HG03039 (cell line): ENCODE results near the gene TMEM201.

ENCODE experiments used
- ATAC-seq: cut with Tn5 transposase; IDR thresholded peaks from one replicate; pipeline ENCODE4 v1.9.1; 2021; ENCODE audit warnings: mild to moderate bottlenecking, moderate library complexity; ENCODE audit not compliant: unreplicated experiment

The TMEM201 gene

GRCh38 chr1:9577423-9577822 lies 11.3 kb upstream of the TMEM201 start:
- no peak for ATAC-seq

DNA sequence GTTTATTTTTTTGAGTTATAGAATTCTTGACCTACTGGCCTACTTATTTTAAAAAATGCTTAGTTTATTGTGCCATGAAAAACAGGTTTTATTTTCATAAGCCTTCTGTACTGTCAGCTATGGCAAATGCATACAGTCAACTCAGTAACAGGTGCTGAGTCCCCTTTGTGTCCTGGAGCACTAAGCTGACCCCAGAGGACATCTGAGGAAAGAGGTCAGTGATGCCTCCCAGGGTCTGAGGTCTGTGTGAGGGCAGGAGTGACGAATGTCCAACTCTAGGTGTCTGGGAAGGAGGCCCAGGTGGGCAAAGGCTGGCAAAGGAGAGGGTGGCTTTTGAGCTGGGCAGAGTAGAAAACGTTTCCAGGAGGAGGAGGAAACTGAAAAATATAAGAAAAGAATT lies 7.8 kb upstream of the TMEM201 start:
- ATAC-seq, result no peak

GRCh38 chr1:9586147-9586766 lies 2.5 kb upstream of the TMEM201 start:
- no peak for ATAC-seq

GRCh38 chr1:9589144-9589718 lies 520 bp downstream of the TMEM201 start:
- peak; percentile 11 for ATAC-seq

DNA sequence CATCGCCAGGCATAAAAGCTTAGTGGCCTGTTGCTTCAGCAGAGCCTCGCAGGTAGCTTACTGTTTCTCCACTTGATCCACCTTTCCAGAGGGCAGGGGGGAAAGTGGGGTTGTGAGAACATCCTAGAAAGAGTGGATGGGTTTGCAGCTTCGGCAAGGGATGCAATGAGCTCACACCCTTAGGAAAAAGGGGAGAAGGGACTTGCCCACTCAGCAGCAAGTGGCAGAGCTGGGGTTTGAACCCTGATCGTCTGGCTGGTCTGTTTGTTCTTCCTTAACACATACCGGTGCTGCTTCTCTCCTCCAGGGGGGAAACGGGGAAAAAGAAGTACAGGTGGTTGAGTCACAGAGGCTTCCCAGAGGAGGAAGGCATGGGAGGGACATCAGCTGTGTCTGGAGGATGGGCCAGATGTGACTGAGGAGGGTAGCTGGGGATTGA lies 1.0 kb downstream of the TMEM201 start:
- no peak for ATAC-seq

GRCh38 chr1:9590201-9590600 lies 1.5 kb downstream of the TMEM201 start:
- no peak for ATAC-seq

DNA sequence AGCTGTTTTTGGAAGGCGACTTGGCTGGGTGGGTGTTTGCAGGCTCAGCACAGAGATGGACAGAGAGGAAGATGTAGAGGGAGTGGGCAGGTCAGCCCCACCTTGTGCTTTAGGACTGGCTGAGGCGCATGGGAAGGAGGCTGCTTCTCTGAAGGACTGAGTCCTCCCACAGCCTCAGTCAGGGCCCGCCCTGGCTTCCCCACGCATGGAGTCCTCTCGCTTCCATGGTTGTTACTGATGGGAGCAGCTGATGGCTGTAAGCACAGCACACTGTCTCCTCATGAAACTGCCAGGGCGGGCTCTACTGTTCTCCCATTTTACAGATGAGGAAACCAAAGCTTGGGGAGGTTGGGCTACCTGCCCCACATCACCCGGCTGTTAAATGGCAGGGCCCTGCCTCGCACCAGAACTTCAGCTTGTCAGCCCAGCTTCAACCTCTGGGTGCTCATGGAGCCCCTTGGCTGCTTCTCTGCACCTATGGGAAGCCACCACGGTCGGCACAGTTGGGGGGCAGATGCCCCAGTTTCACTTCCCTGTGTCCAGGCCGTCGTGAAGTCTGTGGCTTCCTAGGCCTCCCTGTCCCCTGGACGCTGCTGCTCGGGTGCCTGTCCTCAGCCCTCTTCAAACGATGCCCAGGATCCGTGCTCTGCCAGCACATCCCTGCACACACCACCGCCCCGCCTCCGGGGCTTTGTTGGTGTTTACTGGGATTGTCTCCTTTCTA lies 2.4 kb downstream of the TMEM201 start:
- ATAC-seq, result no peak

DNA sequence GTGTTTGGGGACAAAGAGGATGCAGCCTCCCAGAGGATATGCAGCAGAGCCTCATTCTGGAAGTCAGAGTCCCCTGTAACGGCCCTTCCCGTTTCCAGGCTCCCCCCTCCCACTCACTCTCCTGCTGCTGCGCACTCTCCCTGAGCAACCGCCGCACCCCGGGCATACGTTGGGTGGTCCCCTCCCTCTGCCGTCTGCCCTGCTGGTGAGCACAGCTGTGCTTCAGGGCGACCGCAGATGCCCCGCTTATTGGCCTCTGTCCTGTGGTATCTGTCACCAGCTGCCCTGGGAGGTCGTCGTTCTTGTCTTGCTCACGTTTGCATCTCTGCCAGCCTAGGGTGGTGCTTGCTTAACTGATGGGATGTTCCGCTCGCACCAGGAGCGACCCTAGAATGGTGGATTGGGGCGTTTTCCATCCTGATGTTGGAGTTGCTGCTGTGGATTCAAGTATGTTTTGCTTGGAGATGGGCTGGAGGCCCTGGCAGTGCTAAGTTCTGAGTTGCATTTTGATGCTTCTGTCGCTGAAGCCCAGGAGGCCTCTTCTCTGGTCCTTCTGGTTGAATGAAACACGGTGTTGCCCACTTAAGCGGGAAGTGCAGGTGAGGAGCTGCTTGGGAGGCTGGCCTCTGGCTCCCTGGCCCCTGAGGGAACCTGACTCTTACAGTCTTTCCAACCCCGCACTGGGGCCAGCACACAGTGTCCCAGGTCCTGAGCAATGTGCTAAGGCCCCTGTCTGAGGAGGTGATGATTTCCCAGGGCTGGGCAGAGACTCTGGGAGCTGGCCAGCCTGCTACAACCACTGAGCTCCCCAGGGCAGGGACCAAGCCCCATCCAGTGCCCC lies 3.2 kb downstream of the TMEM201 start:
- no peak for ATAC-seq

DNA sequence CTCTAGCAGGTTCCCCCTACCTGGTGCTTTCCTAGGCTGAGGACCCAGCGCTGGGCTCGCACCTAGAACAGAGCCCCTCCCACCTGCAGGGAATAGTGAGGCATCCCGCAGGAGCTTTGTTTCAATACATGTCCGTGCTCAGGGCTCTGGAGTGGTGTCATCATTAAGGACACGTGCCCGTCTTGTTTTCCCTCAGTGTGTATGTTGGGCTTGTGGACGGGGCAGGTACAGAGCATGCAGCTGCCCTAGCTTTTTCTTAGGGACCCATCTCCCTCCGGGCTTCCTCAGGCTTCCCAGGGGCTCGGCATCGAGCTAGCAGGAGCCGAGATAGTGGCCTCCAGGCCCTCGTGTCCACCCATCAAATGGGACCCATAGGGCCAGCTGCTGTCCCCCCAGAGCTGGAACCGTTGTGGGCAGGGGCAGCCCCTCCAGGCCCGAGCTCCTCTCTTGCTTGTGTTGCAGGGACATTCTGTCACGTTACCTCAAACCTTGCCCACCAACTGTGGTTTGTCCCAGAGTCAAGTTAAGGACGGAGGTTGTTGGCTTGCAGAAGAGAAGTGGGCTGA lies 3.9 kb downstream of the TMEM201 start:
- no peak for ATAC-seq

DNA sequence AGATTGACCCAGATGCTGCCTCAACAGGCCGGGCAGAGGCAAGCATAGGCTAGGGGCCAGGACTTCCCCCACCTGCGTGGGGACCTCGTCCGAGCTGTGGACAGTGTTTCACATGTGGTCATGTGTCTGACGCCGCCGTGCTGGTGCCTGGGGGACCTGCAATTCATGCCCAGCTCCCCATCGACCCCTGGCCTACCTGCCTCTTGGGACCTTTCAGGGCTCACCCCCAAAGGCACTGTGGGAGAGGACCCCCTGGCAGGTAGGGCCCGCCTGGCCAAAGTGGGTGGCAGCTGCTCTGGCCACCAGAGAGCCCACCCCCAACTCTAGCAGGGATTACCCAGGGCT lies 4.4 kb downstream of the TMEM201 start:
- no peak for ATAC-seq

DNA sequence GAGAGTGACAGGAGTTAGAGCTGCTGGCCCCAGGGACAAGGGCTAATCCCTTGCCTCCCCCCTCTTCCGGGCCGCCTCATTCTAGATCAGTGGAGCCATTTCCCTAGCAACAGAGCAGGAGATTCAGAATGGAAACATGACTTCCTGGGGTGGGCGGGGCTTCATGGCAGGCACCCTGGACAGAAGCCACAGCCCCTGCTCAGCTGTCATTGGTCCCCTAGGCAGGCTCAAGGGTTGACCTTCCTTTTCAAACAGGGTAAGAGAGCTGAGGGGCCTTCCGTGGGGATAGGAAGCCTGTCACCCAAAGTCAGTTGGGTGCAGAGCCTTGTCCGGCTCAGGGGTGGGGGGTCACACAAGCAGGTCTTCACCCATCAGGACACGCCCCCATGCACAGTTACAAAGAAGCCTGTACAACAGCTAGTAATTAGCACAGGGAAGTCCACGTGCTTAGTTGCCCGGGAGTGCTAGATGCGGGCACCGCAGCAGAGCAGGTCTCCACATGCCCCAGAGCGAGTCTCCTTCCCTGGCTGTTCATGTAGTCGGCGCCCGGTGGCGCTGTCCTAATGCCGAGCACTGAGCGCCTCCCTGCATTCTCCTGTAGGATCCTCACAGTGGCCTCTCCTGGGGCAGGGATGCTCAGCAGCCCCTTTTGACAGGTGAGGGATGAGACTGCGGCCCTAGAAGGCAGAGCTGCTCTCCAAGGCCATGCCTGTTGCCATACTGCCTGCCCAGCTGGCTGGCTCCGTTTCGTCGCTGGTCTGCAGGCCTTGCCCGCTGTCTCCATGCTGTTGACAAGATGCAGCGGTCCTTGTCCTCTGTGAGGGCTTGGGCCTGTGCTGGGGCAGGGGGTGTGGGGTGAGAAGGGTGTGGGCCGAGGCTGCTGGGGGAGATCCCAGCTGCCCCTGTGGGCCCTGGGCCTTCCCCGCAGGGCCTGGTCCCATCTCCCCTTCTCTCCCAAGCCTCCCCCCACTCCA lies 5.1 kb downstream of the TMEM201 start:
- no peak for ATAC-seq

- no peak for ATAC-seq
These were observed 5.9 kb downstream of the TMEM201 start for GRCh38 chr1:9594471-9595155.

DNA sequence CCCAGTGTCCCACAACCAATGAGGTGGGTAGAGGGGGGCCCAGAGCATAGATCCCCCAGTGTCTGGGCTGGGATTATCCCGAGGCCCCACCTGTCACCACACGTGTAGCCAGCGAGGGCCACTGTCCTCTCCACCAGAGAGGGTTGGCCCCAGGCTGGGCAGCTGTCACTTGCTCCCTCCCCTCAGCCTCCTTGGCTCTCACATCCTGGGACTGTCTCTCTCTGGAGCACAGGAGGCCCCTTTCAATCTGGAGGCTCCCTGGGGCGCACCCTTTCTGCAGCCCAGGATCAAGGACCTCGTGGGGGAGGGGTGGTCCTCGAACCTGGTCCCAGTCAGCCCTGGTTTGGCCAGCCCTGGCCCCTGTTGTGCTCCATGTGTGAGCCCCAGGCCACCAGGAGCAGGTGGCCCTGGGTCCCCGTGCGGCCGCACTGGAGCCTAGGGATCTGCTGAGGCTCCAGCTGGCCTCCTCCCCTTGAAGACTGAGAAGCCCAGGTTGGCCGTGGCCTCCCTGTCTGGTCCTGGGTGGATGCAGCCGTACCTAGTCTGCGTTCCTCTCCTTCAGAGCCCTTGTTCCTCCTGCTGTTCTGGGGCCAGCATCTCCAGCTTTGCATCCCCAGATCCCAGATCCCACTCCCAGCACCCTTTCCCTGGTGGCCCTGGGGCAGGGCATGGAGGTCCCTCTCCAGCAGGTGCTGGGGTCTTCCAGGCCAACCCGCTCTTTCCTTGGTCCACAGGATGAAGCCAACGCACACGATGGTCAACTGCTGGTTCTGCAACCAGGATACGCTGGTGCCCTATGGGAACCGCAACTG lies 6.7 kb downstream of the TMEM201 start:
- ATAC-seq, result no peak

DNA sequence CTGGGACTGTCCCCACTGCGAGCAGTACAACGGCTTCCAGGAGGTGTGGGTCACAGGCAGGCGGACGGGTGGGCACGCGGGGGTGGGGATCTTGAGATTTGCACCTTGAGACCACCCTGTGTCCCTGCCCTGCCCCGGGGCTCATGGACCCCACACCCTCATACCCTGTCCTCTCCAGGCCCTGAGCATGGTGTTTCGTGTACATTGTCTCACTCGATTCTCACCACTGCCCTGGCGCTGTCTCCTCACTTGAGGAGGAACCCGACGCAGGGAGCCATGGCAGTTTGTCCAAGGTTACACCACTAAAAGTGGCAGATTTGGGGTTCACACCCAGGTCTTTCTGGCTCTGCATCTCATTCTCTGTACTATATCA lies 7.2 kb downstream of the TMEM201 start:
- no peak for ATAC-seq

DNA sequence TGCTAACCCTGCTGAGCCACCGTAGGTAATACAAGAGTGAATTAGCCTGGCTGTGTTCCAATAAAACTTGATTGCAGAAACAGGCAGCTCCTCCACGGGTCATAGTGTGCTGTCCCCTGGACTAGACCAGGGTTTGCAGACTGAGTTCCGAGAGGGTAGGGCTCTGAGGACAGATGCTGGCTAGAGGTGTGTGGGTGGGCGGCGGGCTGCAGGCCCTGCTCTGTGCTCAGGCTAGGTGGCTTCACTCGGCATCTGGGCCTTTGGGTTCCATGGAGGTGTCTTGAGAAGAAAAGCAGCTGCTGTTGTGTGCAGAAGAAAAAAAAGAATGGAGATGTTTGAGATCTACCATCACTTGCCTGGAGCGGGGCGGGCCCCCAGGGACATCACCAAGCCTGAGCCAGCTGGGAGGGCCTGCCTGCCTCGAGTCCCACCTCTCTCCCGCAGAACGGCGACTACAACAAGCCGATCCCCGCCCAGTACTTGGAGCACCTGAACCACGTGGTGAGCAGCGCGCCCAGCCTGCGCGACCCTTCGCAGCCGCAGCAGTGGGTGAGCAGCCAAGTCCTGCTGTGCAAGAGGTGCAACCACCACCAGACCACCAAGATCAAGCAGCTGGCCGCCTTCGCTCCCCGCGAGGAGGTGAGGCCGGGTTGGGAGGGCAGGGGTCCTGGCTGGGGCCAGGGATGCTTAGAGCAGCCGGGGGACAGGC lies 7.9 kb downstream of the TMEM201 start:
- ATAC-seq, result no peak

- no peak for ATAC-seq
These were observed 8.9 kb downstream of the TMEM201 start for GRCh38 chr1:9597361-9598315.

DNA sequence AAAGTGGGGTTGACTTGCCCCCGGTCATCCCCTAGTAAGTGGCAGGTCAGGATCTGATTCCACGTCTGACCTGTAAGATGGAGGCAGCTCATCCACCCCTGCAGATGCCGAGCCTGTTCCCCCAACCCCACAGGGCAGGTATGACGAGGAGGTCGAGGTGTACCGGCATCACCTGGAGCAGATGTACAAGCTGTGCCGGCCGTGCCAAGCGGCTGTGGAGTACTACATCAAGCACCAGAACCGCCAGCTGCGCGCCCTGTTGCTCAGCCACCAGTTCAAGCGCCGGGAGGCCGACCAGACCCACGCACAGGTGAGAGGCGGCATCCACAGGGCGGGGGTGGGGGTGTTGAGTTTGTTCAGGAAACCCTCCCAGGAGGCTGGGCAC lies 9.6 kb downstream of the TMEM201 start:
- ATAC-seq, result no peak
